ENCODE data around the gene CELSR1. TPM values are rescaled to one million over a fixed set of nuclear protein-coding genes. Genes with fewer than 3 reads are reported as not detected.

Gene CELSR1
- total RNA-seq, 2 experiments from 2014 or later = 3.7 to 5.2 TPM

DNA sequence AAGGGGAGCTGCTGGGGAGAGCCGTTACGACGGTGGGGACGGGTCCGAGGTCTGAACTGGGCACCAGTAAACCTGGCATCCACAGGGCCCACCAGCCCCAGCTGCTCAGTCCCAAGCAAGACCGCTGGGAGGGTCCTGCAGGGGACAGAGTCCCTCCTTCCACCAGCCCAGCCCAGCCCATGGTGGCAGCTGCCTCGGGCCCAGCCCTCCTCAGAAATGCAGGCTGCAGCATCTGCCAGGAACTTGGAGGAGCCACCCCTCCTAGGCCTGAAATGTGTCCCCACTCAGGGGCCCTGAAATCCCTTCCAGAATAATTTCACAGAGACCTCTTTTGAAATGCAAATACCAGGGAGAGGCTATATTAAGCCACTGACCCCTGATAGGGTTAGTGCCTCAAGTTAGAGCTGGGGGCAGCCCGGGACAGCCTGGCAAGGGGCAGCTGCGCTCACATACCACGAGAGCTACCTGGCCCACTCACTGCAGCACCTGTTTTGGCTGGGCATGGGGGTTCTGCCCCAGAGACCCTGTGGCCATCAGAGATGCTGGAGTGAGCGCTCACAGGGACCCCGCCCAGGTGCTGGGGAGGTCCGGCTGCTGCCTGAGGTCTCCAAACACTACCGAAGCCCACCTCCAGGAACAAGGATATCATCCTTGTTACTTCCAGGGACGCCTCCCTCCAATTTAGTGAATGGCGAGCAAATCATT lies 53.1 kb downstream of the CELSR1 start:
- CTCF ChIA-PET (ENCODE audit: unreplicated experiment) = no interaction called here
- TF ChIP-seq, protein P1, sequence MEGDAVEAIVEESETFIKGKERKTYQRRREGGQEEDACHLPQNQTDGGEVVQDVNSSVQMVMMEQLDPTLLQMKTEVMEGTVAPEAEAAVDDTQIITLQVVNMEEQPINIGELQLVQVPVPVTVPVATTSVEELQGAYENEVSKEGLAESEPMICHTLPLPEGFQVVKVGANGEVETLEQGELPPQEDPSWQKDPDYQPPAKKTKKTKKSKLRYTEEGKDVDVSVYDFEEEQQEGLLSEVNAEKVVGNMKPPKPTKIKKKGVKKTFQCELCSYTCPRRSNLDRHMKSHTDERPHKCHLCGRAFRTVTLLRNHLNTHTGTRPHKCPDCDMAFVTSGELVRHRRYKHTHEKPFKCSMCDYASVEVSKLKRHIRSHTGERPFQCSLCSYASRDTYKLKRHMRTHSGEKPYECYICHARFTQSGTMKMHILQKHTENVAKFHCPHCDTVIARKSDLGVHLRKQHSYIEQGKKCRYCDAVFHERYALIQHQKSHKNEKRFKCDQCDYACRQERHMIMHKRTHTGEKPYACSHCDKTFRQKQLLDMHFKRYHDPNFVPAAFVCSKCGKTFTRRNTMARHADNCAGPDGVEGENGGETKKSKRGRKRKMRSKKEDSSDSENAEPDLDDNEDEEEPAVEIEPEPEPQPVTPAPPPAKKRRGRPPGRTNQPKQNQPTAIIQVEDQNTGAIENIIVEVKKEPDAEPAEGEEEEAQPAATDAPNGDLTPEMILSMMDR (conservative IDR thresholded peaks at IDR 0.05; ENCODE audit: low read length) = no peak
- TF ChIP-seq EZH2phosphoT487 (IDR thresholded peaks at IDR 0.05; ENCODE audit: borderline replicate concordance, low read depth, low read length) = no peak
- DNase-seq (ENCODE audit: low spot score) = no peak

DNA sequence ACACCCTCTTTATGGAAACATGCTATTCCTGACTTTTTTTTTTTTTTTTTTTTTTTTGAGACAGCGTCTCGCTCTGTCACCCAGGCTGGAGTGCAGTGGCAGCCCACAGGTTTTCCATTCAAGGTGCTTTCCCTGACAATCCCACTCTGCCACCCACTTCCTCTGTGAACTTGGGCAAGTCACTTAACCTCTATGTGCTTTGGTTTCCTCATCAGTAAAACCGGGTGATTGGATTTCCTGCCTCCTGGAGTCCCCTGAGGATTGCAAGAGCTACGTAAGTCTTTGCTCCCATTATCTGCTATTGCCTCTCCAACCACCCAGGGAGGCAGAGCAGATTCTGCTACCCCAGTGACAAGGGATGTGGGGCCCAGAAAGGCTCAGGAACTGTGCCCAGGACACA lies 54.1 kb downstream of the CELSR1 start:
- Histone ChIP-seq H2AFZ (ENCODE audit: low read length) (no peak overlapping the region), H3K4me1 (ENCODE audit: insufficient read depth, low read length, poor library complexity, severe bottlenecking) (no peaks in the 10 kb centered on the region), H3K4me2 (ENCODE audit: low read length) (no peak overlapping the region), H4K20me1 (ENCODE audit: insufficient read depth, low read length) (no peaks in the 10 kb centered on the region), H3K4me3 (ENCODE audit: low read depth, low read length, poor library complexity, severe bottlenecking) (no peak overlapping the region), H3K36me3 (ENCODE audit: insufficient read depth, low read length) (no peaks in the 10 kb centered on the region), H3K9me2 (ENCODE audit: insufficient read depth, low read length) (no peaks in the 10 kb centered on the region), H3K9me3 (ENCODE audit: low read length) (no peaks in the 10 kb centered on the region), H3K27ac (ENCODE audit: low read depth, low read length, poor library complexity, severe bottlenecking) (no peak overlapping the region), H3K79me2 (ENCODE audit: insufficient read depth, low read depth, low read length) (no peaks in the 10 kb centered on the region)
- no peak for DNase-seq (ENCODE audit: low spot score)
- TF ChIP-seq EZH2phosphoT487 (IDR thresholded peaks at IDR 0.05; ENCODE audit: borderline replicate concordance, low read depth, low read length) = no peak
- TF ChIP-seq, protein P1 (conservative IDR thresholded peaks at IDR 0.05; ENCODE audit: low read length) = no peak
- BruUV-seq (replicated peaks) = no TSS peak
- intact Hi-C loops (cut with micrococcal nuclease; ENCODE audit: unreplicated experiment) = no loop called here
- POLR2A ChIA-PET = no interaction called here
- CTCF ChIA-PET (ENCODE audit: unreplicated experiment) = no interaction called here

More for the DNA sequence above, 53.1 kb downstream of the CELSR1 start:
- intact Hi-C loops (cut with micrococcal nuclease; ENCODE audit: unreplicated experiment) = no loop called here
- no peaks in the 10 kb centered on the region for H3K9me2 ChIP-seq (ENCODE audit: insufficient read depth, low read length)
- no peak overlapping the region for H2AFZ ChIP-seq (ENCODE audit: low read length)
- no peaks in the 10 kb centered on the region for H3K9me3 ChIP-seq (ENCODE audit: low read length)
- no peak overlapping the region for H3K27ac ChIP-seq (ENCODE audit: low read depth, low read length, poor library complexity, severe bottlenecking)
- no peaks in the 10 kb centered on the region for H4K20me1 ChIP-seq (ENCODE audit: insufficient read depth, low read length)
- POLR2A ChIA-PET = no interaction called here
- no peak overlapping the region for H3K4me2 ChIP-seq (ENCODE audit: low read length)
- no peaks in the 10 kb centered on the region for H3K79me2 ChIP-seq (ENCODE audit: insufficient read depth, low read depth, low read length)
- H3K4me3 ChIP-seq (ENCODE audit: low read depth, low read length, poor library complexity, severe bottlenecking) = no peak overlapping the region
- H3K36me3 ChIP-seq (ENCODE audit: insufficient read depth, low read length) = no peaks in the 10 kb centered on the region
- no peaks in the 10 kb centered on the region for H3K4me1 ChIP-seq (ENCODE audit: insufficient read depth, low read length, poor library complexity, severe bottlenecking)
- BruUV-seq (replicated peaks) = no TSS peak

DNA sequence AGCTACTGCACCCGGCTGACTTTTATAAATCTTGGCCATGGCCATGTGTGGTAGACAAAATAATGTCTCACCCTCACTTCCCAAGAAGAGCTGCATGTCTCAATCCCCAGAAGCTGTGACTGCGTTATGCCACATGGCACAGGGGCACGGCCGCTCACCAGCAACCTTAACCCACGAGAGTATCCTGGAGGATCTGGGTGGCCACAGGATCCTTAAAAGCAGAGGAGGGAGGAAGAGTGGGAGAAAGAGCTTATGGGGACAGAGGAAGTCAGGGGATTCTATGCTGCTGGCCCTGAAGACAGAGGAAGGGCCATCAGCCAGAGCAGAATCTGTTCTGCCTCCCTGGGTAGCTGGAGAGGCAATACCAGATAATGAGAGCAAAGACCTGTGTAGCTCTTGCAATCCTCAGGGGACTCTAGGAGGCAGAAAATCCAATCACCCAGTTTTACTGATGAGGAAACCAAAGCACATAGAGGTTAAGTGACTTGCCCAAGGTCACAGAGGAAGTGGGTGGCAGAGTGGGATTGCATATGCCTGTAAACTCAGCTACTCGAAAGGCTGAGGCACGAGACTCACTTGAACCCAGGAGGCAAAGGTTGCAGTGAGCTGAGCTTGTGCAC lies 55.3 kb downstream of the CELSR1 start:
- intact Hi-C loops (cut with micrococcal nuclease; ENCODE audit: unreplicated experiment) = no loop called here
- BruUV-seq (replicated peaks) = no TSS peak

More for the DNA sequence above, 55.3 kb downstream of the CELSR1 start:
- H2AFZ ChIP-seq (ENCODE audit: low read length) = no peak overlapping the region
- POLR2A ChIA-PET = no interaction called here
- no peak for DNase-seq (ENCODE audit: low spot score)
- no peaks in the 10 kb centered on the region for H3K4me1 ChIP-seq (ENCODE audit: insufficient read depth, low read length, poor library complexity, severe bottlenecking)
- H3K79me2 ChIP-seq (ENCODE audit: insufficient read depth, low read depth, low read length) = no peaks in the 10 kb centered on the region
- no peak overlapping the region for H3K27ac ChIP-seq (ENCODE audit: low read depth, low read length, poor library complexity, severe bottlenecking)
- H3K36me3 ChIP-seq (ENCODE audit: insufficient read depth, low read length) = no peaks in the 10 kb centered on the region
- CTCF ChIA-PET (ENCODE audit: unreplicated experiment) = no interaction called here
- H3K4me2 ChIP-seq (ENCODE audit: low read length) = no peak overlapping the region
- no peaks in the 10 kb centered on the region for H4K20me1 ChIP-seq (ENCODE audit: insufficient read depth, low read length)
- no peak overlapping the region for H3K4me3 ChIP-seq (ENCODE audit: low read depth, low read length, poor library complexity, severe bottlenecking)
- no peaks in the 10 kb centered on the region for H3K9me3 ChIP-seq (ENCODE audit: low read length)
- H3K9me2 ChIP-seq (ENCODE audit: insufficient read depth, low read length) = no peaks in the 10 kb centered on the region
- no peak for TF ChIP-seq EZH2phosphoT487 (IDR thresholded peaks at IDR 0.05; ENCODE audit: borderline replicate concordance, low read depth, low read length)
- TF ChIP-seq, protein P1 (conservative IDR thresholded peaks at IDR 0.05; ENCODE audit: low read length) = no peak

Measured in OCI-LY7 (cell line).